Measurements from ENCODE around the gene MSH5. TPM values are rescaled to one million over a fixed set of nuclear protein-coding genes. Genes with fewer than 3 reads are reported as not detected.

MSH5 gene
- total RNA-seq, 1 experiment from 2014 or later: 51.0 TPM

- peaks cover 29% of the 10 kb centered on the region for H3K4me1 Mint-ChIP-seq (ENCODE audit: low read depth, unreplicated experiment)
- no peak for DNase-seq
- H3K27me3 Mint-ChIP-seq (ENCODE audit: insufficient read depth, unreplicated experiment): no peaks in the 10 kb centered on the region
- peaks cover 26% of the 10 kb centered on the region for H3K36me3 Mint-ChIP-seq (ENCODE audit: insufficient read depth, unreplicated experiment)
- no peak within 1 kb of the TSS for H3K4me3 Mint-ChIP-seq (ENCODE audit: unreplicated experiment)
- H3K27ac Mint-ChIP-seq (ENCODE audit: unreplicated experiment): no peak within 1 kb of the TSS
- Histone ChIP-seq H3K4me1 (peaks cover 27% of the 10 kb centered on the region), H3K27me3 (replicated peaks; ENCODE audit: control insufficient read depth, insufficient read depth, low read length) (no peaks in the 10 kb centered on the region), H3K9me3 (no peaks in the 10 kb centered on the region), H3K36me3 (ENCODE audit: control insufficient read depth, insufficient read depth, low read length) (peaks cover 4% of the 10 kb centered on the region), H3K4me3 (ENCODE audit: low read depth, low read length) (no peak within 1 kb of the TSS)
- CTCF ChIA-PET: interaction anchor here (1.6 kb wide), 1 partner anchor 46 kb away, joined by 5 read pairs; no protein-coding TSS in a partner anchor
- intact Hi-C loops (cut with micrococcal nuclease; ENCODE audit: unreplicated experiment): no loop called here
- no peak for TF ChIP-seq CTCF (IDR thresholded peaks at IDR 0.05; ENCODE audit: insufficient read depth in 1 of 2, low read depth in 1 of 2, low read length in 1 of 2, severe bottlenecking in 1 of 2, unreplicated experiment in 1 of 2)
- POLR2A ChIA-PET: interaction anchor here (1.0 kb wide), 1 partner anchor 17 kb away, joined by 3 read pairs; no protein-coding TSS in a partner anchor
- H3K9me3 Mint-ChIP-seq (ENCODE audit: unreplicated experiment): no peaks in the 10 kb centered on the region
- no TSS peak for BruUV-seq (replicated peaks)
Measured at GRCh38 chr6:31723245-31723979, 16.4 kb upstream of the MSH5 start, which contains the start of gene MPIG6B. MPIG6B (plus strand) TSS chr6:31723373; CDS start chr6:31723384, 11 bp downstream.

GRCh38 chr6:31723980-31724691 is 15.7 kb upstream of the MSH5 start:
- no peak for DNase-seq
- no peak overlapping the region for H3K4me3 ChIP-seq (ENCODE audit: low read depth, low read length)
- H3K27me3 ChIP-seq (replicated peaks; ENCODE audit: control insufficient read depth, insufficient read depth, low read length): no peaks in the 10 kb centered on the region
- Mint-ChIP-seq H3K4me1 (ENCODE audit: low read depth, unreplicated experiment) (peaks cover 27% of the 10 kb centered on the region), H3K4me3 (ENCODE audit: unreplicated experiment) (no peak overlapping the region), H3K27me3 (ENCODE audit: insufficient read depth, unreplicated experiment) (no peaks in the 10 kb centered on the region), H3K27ac (ENCODE audit: unreplicated experiment) (no peak overlapping the region), H3K9me3 (ENCODE audit: unreplicated experiment) (no peaks in the 10 kb centered on the region), H3K36me3 (ENCODE audit: insufficient read depth, unreplicated experiment) (peaks cover 33% of the 10 kb centered on the region)
- H3K4me1 ChIP-seq: peaks cover 19% of the 10 kb centered on the region
- no peaks in the 10 kb centered on the region for H3K9me3 ChIP-seq
- H3K36me3 ChIP-seq (ENCODE audit: control insufficient read depth, insufficient read depth, low read length): peaks cover 5% of the 10 kb centered on the region
- no peak for TF ChIP-seq CTCF (IDR thresholded peaks at IDR 0.05; ENCODE audit: insufficient read depth in 1 of 2, low read depth in 1 of 2, low read length in 1 of 2, severe bottlenecking in 1 of 2, unreplicated experiment in 1 of 2)
- no TSS peak for BruUV-seq (replicated peaks)
- POLR2A ChIA-PET: interaction anchor here (0.7 to 1.0 kb wide), 2 partner anchors 17 to 90 kb away, joined by 3 to 4 read pairs; no protein-coding TSS in a partner anchor
- intact Hi-C loops (cut with micrococcal nuclease; ENCODE audit: unreplicated experiment): no loop called here
- CTCF ChIA-PET: interaction anchor here (1.6 kb wide), 1 partner anchor 46 kb away, joined by 5 read pairs; no protein-coding TSS in a partner anchor

GRCh38 chr6:31725502-31726350 is 14.1 kb upstream of the MSH5 start:
- ChIA-PET CTCF (no interaction called here), POLR2A (interaction anchor here (0.5 kb wide), 1 partner anchor 156 kb away, joined by 6 read pairs; no protein-coding TSS in a partner anchor)
- Mint-ChIP-seq H3K9me3 (ENCODE audit: unreplicated experiment) (no peaks in the 10 kb centered on the region), H3K4me1 (ENCODE audit: low read depth, unreplicated experiment) (peaks cover 20% of the 10 kb centered on the region), H3K27me3 (ENCODE audit: insufficient read depth, unreplicated experiment) (no peaks in the 10 kb centered on the region), H3K36me3 (ENCODE audit: insufficient read depth, unreplicated experiment) (peaks cover 49% of the 10 kb centered on the region), H3K27ac (ENCODE audit: unreplicated experiment) (peak overlapping the region; percentile 12), H3K4me3 (ENCODE audit: unreplicated experiment) (no peak overlapping the region)
- Histone ChIP-seq H3K27me3 (replicated peaks; ENCODE audit: control insufficient read depth, insufficient read depth, low read length) (no peaks in the 10 kb centered on the region), H3K4me1 (peaks cover 9% of the 10 kb centered on the region), H3K4me3 (ENCODE audit: low read depth, low read length) (no peak overlapping the region), H3K36me3 (ENCODE audit: control insufficient read depth, insufficient read depth, low read length) (peaks cover 5% of the 10 kb centered on the region), H3K9me3 (no peaks in the 10 kb centered on the region)
- no TSS peak for BruUV-seq (replicated peaks)
- intact Hi-C loops (cut with micrococcal nuclease; ENCODE audit: unreplicated experiment): no loop called here
- DNase-seq: no peak
- no peak for TF ChIP-seq CTCF (IDR thresholded peaks at IDR 0.05; ENCODE audit: insufficient read depth in 1 of 2, low read depth in 1 of 2, low read length in 1 of 2, severe bottlenecking in 1 of 2, unreplicated experiment in 1 of 2)

Data from Caco-2 (cell line).